ENCODE results near the gene PRDM15.

- TF ChIP-seq EP300 (IDR thresholded peaks at IDR 0.05) (no peak), CTCF (IDR thresholded peaks at IDR 0.05) (no peak), POLR2A (IDR thresholded peaks at IDR 0.05) (no peak)
These were observed 35.8 kb upstream of the PRDM15 start for GRCh38 chr21:41914965-41915364.

Data from tibial nerve (tissue), 4 donors.